MV-4-11 (cell line): ENCODE results near the gene EIF2B2.

ENCODE experiments used
- DNase-seq: peaks from one replicate; lab custom pipeline; 2025; lab: John Stamatoyannopoulos, UW

Gene EIF2B2

DNA sequence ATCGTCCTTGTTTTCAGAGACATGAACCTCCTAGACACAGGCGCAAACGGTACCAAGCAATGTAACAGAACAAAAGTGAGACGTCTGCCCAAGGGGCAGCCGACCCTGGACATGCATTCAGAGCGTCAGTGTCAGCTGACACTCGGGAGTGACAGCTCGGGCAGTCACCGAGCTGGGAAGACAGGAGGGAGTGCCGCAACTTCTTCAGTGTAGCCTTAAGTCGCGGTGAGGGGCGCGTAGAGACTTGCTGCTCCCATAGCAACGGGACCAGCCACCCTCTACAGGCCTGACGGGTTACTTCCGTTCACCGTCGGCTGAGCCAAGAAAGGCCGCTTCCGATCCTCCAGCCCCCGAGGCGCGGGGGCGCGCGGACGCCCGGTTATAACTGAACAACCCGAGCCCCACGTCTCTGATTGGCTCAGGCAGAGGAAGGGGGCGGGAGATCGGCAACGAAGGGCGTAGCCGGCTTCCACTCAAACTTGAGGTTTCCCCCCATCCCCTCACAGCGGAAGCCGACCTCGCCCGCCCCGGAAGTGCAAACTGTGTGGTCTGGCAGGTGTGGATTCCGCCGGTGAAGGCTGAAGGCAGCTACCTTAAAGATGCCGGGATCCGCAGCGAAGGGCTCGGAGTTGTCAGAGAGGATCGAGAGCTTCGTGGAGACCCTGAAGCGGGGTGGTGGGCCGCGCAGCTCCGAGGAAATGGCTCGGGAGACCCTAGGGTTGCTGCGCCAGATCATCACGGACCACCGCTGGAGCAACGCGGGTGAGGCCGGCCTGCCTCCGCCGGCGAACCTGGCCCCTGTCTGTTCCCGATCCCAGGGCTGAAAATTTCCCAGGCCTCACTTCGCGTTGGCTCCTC lies at the start of gene EIF2B2:
Gene EIF2B2 (plus strand): TSS at position 530 of the 858 bp plus-strand sequence. CDS start 70 bp downstream, at position 600.
- peak; percentile 97 for DNase-seq

DNA sequence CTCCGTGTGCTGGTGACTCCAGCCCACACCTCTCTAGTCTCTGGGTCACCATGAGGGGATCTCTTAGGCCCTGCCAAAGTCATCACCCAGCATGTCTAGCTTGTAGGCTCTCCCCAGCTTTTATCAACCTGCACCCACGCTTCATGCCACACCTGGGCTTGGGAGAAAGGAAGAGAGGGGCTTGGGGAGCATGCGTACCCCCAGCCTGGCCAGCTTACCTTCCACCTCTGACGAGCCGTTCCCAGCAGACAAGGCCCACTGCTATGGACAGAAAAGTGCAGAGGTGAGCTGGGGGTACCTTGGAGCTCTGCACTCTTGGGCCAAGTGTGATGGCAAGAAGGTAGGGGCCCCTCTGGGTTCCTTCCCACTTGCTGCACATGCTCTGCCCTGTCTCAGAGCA lies 49.0 kb upstream of the EIF2B2 start:
- no peak for DNase-seq

DNA sequence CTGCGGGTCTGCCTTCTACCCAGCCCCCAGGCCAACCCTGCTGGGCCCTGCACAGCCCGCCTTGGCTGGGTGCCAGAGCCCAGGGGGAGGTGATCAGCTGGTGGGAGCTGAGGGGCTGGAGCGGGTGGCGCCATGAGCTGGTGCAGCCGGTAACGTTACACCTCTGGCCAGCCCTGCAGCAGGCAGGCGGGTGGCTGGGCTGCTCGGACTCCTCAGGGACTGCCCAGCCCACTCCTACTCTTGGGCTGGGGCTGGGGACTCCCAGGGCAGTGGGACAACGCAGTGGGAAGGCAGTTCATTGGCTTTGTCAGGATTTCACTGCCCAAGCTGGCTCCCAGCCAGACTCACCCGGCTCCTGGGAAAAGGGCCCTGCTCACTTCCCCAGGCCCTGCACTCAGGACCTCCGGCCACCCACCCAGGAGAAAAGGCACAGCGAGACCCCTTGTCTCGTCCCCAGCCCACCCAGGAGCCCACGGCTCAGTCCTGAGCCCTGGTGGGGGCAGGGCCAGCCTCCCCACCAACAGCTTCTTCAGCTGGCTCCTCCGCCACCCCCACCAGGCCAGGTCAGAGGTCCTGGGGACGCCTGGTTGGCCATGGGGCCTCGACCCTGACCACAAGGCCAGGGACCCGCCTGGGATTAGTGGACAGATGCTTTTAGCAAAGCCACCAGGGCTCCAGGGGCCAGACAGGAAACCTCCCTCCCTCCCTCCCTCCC lies 48.3 kb upstream of the EIF2B2 start:
- no peak for DNase-seq

DNA sequence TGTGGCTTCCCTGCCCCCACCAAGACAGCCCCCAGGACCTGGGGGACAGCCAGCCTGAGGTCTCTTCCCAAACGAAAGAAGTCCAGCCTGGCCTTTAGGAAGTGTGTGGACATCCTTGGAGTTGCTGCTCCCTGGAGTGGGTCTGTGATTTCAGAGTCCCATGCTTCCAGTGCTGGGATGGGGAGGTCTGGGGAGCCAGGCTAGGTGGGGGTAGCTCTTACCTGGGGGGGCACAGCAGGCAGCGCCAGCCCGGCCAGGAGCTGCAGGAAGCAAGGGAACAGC lies 47.8 kb upstream of the EIF2B2 start:
- DNase-seq: no peak

DNA sequence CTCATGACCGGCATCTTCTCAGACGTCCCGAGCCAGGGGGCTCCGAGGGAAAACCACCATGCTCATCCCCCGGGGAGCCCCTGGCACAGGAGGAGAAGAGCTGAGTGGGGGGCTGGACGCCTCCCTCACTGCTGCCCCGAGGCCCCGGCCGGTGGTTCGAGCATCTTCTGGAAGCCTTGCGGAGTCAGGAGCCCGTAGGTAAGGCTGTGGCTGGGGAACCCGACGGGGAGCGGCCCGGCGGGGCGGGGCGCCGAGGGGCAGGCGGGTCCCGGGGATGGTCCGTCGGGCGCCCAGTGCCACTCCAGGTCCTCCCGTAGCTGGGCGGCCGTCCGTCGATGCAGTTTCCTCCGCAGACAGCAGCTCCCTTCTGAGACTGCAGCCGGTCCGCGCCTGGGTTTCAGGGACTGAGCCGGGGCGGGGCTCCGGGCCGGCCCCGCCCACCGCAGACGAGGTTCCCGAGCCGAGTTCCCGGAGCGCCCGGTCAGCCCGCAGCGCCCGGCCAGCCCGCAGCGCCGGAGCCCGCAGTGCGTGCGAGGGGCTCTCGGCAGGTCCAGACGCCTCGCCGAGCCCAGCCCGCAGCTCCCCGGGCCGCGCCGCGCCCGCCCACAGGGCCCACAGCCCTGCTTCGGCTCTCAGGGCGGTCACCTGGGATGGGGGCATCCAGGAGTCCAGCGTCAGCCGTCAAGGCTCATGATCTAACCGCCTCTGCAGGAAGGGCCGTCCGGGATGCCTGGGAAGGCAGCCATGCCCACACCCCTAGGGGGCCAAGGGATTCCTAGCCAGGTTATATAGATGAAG lies 47.3 kb upstream of the EIF2B2 start, which contains the start of gene PGF:
Gene PGF (minus strand): TSS at position 369 of the 798 bp plus-strand sequence. CDS start 355 bp downstream, at position 14.
- DNase-seq: peak; percentile 1

DNA sequence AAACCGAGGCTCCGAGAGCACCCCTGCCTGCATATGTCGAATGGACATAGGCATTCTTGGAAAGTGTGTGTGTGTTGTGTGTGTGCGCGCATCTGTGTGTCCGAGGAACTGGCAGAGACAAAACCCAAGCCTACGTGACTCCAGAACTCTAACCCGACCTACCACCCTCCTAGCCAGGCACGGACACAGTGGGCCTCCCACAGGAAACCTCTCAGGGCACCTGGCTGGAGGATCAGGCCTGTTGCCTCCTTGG lies 46.8 kb upstream of the EIF2B2 start:
- no peak for DNase-seq

DNA sequence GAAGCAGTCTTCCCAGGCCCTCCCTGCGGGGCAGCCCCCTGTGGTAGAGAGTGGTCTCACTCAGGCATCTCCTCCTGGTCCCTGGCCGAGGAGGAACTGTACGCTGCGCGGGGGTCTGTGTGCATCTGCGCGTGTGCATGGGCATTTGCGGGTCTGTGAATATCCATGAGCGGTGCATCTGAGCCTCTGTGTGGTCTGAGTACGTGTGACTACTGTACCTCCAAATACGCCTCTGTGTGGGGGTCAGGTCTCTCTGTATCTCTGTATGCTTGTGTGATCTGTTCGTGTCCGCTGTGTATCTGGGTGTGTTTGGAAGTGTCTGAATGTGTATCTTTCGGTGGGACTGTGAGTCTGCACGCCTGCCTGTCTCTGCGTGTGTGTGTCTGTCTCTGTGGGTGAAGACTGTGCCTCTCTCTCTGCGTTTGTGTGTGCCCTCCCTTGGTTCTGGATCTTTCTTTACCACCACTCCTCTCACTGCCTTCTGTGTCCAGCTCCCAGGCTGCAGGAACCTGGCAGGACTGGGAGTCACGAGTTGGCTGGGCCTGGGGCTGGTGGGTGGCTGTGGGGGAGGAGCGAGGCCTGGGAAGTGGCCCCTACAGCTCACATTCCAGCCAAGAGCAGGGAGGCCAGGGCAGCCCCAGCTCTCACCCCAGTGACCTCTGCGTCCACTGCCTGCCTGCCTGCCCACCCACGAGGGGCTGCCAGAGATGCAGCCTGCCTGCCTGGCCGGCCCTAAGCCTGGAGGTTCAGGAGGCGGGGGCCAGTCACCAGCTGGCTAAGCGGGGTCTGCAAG lies 46.2 kb upstream of the EIF2B2 start:
- DNase-seq: no peak

DNA sequence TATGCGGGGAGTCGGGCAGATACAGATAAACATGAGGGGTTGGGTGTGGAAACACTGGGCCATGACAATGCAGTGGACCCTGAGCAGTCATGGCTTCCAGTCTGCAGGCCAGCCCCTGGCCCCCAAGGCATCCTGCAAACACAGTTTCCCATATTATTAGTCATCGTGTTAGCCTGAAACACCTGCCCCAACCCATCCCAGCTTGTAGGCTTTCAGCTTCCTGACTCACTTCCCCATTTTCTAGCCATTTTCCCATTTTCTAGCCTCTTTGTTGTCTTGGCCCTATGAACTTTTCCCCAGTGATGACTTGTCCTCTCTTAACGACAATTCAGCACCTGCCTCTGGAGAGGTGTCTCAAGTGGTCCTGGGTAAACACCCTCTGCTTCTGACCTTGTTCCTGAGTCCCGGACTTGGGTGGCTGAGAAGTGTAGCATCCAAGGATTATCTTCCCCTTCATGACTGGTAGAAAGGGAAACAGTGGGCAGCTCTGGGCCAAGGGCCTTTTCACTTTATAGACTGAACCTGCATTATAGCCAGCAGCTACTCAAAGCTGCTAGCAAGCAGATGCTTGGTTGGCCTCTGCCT lies 43.0 kb upstream of the EIF2B2 start:
- DNase-seq: peak; percentile 20

DNA sequence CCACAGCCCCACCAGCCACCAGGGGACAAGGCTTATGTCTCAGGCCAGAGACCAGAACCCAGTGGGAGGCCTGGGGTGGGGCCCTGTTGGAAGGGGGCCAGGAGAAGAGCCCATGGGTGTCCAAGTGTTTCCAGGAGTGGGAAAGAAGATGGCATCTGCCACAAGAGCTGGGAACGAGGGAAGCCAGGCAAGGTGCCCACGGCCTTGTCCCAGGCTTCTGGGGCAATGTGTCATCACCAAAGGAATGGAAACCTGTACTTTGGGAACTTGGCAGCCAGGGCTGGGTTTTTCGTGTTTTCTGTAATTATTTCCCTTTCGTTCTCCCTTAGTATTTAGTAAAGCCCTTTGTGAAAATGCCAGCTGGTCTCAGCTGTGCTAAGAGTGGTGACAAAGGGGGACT lies 42.0 kb upstream of the EIF2B2 start:
- DNase-seq: no peak

DNA sequence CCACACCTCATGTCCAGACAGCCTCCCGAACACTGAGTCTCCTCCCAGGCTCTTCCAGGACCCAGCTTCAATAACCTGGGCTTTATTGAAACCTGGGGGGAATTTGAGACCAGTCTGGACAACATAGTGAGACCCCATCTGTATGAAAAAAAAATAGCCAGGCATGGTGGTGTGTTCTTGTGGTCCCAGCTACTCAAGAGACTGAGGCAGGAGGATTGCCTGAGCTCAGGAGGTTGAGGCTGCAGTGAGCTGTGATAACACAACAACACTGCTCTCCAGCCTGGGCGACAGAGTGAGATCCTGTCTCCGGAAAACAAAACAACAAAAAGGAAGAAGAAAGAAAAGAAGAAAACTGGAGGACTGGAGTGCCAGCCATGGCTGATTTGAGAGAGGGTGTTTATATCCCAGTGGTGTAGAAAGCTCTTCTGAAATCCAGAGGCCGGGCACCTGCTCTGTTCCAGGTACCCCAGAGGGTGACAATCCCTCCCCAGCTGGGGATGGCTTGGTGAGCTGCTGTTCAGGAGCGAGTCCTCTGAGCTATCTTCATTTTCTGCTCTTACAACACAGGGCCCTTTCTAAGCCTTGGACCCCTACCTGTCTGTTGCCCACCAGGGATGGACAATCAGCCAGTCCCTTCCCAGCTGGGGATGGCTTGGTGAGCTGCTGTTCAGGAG lies 41.3 kb upstream of the EIF2B2 start:
- no peak for DNase-seq

DNA sequence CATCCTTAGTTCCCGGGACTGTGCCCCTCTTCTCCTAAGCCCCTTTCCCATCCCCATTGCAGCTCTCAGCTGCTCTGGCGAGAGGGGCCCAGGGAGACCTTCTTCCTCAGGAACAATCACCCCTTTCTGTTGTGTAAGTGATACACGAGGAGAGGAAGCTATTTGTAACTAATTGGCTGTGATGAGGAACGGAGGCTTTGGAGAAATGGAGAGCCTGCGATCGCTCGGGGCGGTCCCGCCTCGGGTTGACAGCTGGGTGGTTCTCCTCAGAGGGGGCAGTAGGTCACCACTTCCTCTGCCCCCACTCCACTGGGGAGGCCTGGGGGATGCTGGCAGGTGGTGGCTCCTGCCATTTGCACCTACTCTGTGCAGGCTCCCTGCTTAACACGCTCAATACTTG lies 40.7 kb upstream of the EIF2B2 start:
- DNase-seq: no peak

DNA sequence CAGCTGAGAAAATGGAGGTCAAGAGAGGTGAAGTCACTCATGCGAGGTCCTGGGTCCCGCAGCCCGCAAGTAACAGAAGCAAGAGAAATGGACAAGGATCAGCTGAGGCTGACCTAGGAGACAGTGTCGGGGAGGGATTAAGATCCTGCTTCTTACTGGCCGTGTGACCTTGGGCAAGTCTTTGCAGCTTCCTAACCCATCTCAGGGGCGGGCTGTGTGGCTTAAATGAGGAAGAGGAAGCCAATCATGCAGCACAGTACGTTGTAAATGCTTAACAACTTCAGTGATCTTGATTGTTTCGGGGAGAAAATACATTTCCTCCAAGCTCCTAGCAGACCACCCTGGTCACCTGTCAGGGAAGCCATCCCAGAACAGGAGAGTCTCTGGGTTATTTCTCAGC lies 40.2 kb upstream of the EIF2B2 start:
- DNase-seq: peak; percentile 84

DNA sequence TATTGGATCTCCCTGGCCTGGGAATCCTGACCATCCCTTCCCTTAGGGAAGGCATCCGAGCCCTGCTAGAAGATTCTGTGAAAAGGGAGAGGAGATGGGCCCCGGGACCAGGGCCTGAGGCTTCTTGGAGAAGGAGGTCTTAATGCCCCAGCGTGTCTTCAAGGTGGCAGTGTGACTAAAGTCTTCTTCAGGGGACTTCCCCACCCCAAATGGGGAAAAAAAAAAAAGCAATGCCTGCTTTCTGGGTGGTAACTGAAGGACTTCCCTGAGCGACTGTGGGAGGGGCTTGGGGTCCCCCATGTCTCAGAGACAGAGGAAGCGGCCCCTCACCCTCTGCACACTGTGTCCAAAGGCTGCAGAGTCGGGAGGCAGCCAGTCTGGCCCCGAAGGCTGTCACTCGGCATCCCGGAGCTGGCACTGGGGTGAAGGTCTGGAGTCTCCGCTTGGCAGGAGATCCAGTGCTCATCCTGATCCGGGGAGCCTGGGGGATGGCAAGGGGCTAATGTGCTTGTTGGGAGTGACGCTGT lies 39.5 kb upstream of the EIF2B2 start:
- DNase-seq: no peak

DNA sequence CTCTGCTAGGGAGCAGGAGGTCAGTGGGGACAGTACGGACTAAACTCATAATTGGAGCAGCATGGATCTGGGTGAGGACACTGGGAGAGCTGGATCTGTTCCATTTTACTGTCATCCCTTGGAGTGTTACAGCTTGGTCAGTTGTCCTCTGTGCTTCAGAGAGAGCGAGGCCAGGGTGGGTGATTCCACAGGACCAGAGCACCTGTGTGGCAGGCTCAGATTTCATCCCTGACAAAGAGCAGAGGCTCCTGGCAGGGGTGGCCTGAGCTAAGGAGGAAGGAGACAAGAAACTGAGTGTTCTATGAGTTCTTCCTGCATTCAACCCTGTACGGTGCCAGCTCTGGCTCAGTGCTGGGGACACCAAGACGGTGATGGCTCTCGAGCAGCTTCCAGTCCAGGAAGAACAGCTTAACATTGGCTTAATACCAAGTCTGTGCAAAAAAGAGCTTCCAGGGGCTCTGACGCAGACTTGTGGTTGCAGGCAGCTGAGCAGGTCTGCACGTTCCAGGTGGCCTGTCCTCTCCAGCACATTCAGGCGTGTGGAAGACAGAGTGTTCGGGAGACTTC lies 38.9 kb upstream of the EIF2B2 start:
- DNase-seq: no peak

DNA sequence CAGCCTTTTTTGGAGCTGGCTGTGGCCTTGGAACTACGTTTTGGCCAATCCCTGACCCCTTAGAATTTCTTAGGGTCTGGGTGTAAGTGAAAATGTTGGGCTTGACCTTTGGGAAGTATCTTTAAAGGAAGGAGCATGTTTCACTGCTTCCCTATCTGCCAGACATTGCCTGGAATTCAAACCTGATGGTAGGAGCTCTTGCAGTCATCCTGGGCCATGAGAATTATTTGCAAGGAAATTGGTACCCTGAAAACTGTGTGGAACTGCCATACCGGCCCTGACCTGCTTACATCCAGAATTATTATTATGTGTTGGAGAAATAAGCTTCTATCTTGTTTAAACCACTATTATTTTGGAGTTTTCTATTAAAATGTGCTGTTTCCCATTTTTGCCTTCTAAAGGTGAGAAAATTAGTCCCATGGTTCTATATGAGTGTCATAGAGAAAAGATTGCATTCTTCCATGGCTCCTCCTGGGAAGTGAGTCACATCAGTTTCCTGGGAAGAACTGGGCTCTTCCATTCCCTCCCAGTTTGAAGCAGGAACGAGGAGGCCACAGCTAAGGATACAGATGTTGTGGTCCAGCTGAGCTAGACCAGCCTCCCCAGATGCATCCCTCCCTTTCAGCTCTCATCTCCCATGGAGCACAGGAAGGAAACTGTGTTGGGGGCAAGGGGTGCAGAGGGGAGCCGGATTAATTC lies 37.8 kb upstream of the EIF2B2 start:
- DNase-seq: no peak

DNA sequence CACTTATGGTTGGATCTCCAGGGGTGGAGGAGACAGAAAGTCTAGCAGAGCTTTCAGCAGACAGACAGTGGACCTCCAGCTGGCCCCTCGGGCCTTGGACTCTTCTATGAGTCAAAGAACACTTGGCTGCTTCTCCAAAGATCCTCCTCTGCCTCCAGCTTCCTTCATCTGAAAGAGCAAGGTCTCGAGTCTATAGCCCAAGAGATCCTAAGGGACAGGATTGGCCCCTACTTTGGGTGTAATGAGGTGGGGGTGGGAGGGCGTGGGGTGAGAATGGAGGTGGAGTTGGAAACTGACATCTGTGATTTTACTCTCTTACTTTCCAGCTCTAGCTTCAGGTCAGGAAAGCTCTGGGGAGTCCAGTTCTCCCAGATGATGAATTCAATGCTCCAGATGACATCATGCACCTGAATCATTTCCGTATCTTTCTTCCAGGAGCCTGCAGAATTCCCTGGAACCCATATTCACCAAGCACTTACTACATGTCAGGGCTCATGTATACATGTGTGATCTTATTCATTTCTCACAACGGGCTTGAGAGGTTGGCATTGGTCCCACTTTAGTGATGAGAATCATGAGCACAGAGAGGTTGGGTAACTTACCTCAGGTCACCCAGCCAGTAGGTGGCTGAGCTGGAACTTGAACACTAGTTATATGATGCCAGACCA lies 37.1 kb upstream of the EIF2B2 start:
- no peak for DNase-seq

DNA sequence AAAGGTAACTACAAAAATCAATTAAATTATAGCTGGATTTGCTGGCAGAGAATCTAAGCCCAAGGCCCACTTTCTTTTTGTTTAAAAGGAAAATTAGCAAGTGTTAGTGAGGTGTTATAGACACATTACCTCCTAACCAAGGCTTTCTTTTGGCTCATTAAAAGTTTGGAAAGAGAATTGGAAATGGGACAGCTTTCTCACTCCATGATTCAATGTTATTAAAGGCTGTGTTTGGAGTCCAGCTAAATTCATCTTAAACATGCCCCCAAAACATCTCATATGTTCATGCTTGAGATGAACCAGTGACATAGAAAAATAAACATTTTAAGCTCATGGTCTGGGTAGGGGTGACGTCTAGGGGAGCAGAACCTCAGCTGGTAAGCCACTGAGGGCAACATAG lies 33.9 kb upstream of the EIF2B2 start:
- no peak for DNase-seq

DNA sequence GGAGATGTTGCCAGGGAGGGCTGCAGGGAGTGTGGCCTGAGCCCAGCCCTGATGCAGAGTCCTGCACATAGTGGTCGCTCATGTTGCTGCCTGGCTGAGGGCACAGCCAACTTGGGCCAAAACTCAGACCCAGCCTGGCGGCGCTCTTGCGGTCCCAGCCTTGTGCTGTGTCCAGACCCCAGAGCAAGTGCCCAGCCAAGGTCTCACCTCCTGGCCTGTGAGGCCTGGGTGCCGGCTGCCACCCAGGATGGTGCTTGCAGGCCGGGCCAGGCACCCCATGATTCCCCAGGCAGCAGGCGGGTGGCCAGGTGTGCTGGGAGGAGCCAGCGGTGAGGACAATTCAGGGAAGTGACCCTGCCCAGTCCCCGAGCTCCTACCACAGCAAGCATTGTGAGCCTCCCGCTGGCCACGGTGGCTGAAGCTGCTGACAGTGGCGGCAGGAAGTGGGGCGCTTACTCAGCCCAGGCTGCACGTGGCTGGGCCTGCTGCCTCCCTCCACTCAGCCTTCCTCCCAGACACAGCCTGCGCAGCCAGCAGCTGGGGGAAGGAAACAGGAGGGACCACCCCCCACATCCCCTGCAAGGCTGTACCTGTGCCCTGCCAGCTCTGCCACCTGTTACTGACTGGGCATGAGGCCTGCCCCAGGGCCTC lies 29.6 kb upstream of the EIF2B2 start:
- peak; percentile 65 for DNase-seq

DNA sequence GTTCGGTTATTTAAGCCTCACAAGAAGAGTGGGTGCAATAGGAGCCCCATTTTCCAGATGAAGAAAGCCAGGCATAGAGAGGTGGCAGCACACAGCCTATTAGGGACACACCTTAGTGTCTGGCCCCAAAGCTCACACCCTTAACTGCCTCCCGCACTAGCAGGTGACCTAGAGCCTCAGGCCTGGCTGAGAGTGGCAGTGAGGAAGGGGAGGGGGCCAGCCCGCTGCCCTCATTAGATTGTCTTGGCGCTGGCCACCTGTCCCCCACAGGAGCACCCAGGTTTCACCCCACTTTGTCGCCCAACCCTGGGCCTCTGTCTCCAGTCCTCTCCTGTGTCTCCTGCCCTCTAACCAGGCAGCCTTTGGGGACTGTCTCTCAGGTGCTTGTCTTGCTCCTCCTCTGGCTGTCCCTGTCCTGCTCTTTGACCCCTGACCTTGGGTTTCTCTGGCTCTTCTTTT lies 28.8 kb upstream of the EIF2B2 start:
- no peak for DNase-seq
